Measurements from ENCODE around the gene CDS2.

GRCh38 chr20:5171064-5171789 is 44.4 kb downstream of the CDS2 start:
- TF ChIP-seq POLR2A (IDR thresholded peaks at IDR 0.05; ENCODE audit: low read length) (no peak), GATA1 (IDR thresholded peaks at IDR 0.05; ENCODE audit: low read depth, low read length) (no peak)

Measured in erythroblast (primary cell).